ENCODE data around the gene ESRRB.

The ESRRB gene

DNA sequence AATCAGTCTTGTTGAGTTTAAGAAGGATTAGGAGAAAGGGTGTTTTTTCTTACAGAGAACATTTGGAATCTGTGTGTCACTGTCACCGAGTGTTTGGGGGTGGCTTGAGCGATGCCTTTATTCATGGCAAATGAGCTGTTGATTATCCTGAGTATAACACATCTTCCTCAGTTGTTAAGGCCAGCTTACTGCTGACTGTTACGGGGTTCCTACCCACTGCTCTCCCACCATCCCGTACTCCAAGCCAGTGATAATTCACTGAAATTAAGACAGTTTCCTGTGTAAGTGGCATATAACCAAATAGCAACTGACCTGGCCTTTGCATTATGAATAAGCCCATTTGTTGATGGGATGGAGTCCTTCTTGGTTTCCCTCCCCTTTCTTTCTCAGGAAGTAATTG lies 9.5 kb downstream of the ESRRB start:
- 92% methylated on average over 2 of the region's 4 CpGs; no CpG with 5 or more reads in 1 of the 2 experiments for WGBS, 2 experiments (ENCODE audit: insufficient coverage in 2 of 2)

DNA sequence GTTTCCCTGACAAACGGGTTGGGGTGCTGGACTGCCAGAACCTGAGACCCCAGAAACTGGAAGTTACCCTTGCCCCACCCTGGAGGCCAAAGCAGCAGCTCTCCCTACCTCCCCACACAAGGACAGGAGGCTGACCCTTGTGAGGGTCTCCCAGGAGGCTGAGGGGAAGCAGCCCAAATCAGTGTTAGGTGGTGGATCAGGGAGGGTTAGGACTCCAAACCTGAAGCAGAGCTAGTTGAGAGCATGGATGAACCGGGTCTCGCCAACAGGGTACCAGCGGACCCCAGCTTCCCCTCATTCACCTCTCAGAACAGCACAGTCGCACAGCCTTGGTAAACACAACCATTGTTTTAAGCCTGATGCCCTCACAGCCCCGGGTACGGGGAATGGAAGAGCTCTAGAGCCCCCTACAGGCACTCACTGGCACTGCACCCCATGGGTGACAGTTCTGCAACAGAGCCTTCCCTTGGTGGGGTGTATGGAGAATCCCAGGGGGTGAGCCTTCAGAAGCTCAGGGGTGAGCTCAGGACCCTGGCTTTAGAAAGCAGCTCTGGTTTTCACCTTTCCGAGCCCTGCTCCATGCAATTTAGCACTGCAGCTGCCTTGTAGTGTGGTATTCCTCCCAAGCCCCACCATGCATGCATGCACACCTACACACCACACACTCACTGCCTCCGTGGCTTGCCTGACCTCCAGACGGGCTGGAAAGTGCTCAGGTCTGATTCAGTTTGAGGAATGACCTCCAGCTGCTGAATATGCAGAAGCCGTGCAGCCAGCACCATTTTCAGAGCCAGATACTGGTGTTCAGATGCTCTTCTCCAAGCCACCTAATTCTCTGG lies 11.2 kb downstream of the ESRRB start:
- H3K27ac ChIP-seq (ENCODE audit: low read depth, low read length, severe bottlenecking): no peak overlapping the region
- H3K4me1 ChIP-seq (ENCODE audit: control insufficient read depth, insufficient read depth, low read length, poor library complexity, severe bottlenecking): no peaks in the 10 kb centered on the region
- no peak overlapping the region for H3K4me3 ChIP-seq (ENCODE audit: extremely low read depth, insufficient read depth, low read length, poor library complexity, severe bottlenecking)
- no peaks in the 10 kb centered on the region for H3K9me3 ChIP-seq (ENCODE audit: control insufficient read depth, low read length)
- H3K36me3 ChIP-seq (ENCODE audit: control insufficient read depth, insufficient read depth, low read length): no peaks in the 10 kb centered on the region
- WGBS, 2 experiments (ENCODE audit: insufficient coverage in 2 of 2): 11 to 33% methylated on average over 1 to 6 of the region's 11 CpGs

More for the DNA sequence above, 9.5 kb downstream of the ESRRB start:
- Histone ChIP-seq H3K9me3 (ENCODE audit: control insufficient read depth, low read length) (no peaks in the 10 kb centered on the region), H3K4me1 (ENCODE audit: control insufficient read depth, insufficient read depth, low read length, poor library complexity, severe bottlenecking) (no peaks in the 10 kb centered on the region), H3K27ac (ENCODE audit: low read depth, low read length, severe bottlenecking) (no peak overlapping the region), H3K36me3 (ENCODE audit: control insufficient read depth, insufficient read depth, low read length) (no peaks in the 10 kb centered on the region), H3K4me3 (ENCODE audit: extremely low read depth, insufficient read depth, low read length, poor library complexity, severe bottlenecking) (no peak overlapping the region)

DNA sequence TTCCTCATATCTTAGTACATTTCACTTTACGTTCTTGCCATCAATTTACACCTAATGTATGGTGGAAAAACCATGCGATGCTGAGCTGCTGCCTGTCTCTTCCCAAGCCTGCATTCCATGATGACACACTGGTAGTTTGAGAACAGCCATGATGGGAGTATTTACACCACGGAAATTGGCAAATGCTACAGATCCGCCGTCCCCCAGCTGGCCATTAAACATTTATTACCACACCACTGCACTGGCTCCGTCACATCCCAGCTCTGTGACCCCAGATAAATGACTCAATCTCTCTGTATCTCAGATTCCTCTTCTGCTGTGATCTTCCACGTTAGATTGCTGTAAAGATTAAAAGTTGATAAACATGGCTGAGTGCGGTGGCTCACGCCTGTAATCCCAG lies 13.9 kb downstream of the ESRRB start:
- Histone ChIP-seq H3K4me3 (ENCODE audit: extremely low read depth, insufficient read depth, low read length, poor library complexity, severe bottlenecking) (no peak overlapping the region), H3K36me3 (ENCODE audit: control insufficient read depth, insufficient read depth, low read length) (no peaks in the 10 kb centered on the region), H3K27ac (ENCODE audit: low read depth, low read length, severe bottlenecking) (no peak overlapping the region), H3K9me3 (ENCODE audit: control insufficient read depth, low read length) (no peaks in the 10 kb centered on the region), H3K4me1 (ENCODE audit: control insufficient read depth, insufficient read depth, low read length, poor library complexity, severe bottlenecking) (no peaks in the 10 kb centered on the region)
- WGBS, 2 experiments (ENCODE audit: insufficient coverage in 2 of 2): 83 to 90% methylated on average over 3 to 5 of the region's 9 CpGs

DNA sequence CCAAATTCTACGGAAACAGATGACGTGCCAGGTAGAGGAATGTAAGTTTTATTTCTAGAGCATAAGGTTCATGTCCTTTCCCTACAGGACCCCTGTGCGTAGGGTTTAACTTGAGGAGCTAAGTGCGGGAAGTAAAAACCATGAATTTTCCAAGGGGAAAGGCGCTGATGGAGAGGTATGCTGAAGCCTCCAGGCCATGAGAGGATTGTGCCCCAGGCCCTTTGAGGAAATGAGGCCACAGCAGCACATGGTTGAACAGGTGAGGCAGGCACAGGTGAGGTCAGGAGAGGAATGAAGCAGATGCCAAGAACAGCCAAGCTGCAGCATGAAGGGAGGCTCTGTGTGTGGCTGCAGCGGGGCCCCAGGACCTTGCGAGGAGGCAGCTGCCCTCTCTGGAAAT lies 14.7 kb downstream of the ESRRB start:
- no peaks in the 10 kb centered on the region for H3K4me1 ChIP-seq (ENCODE audit: control insufficient read depth, insufficient read depth, low read length, poor library complexity, severe bottlenecking)
- no peak overlapping the region for H3K4me3 ChIP-seq (ENCODE audit: extremely low read depth, insufficient read depth, low read length, poor library complexity, severe bottlenecking)
- no peaks in the 10 kb centered on the region for H3K36me3 ChIP-seq (ENCODE audit: control insufficient read depth, insufficient read depth, low read length)
- H3K27ac ChIP-seq (ENCODE audit: low read depth, low read length, severe bottlenecking): no peak overlapping the region
- H3K9me3 ChIP-seq (ENCODE audit: control insufficient read depth, low read length): no peaks in the 10 kb centered on the region
- 93 to 100% methylated on average over 7 of the region's 7 CpGs for whole genome bisulfite sequencing, 2 experiments (ENCODE audit: insufficient coverage in 2 of 2)

DNA sequence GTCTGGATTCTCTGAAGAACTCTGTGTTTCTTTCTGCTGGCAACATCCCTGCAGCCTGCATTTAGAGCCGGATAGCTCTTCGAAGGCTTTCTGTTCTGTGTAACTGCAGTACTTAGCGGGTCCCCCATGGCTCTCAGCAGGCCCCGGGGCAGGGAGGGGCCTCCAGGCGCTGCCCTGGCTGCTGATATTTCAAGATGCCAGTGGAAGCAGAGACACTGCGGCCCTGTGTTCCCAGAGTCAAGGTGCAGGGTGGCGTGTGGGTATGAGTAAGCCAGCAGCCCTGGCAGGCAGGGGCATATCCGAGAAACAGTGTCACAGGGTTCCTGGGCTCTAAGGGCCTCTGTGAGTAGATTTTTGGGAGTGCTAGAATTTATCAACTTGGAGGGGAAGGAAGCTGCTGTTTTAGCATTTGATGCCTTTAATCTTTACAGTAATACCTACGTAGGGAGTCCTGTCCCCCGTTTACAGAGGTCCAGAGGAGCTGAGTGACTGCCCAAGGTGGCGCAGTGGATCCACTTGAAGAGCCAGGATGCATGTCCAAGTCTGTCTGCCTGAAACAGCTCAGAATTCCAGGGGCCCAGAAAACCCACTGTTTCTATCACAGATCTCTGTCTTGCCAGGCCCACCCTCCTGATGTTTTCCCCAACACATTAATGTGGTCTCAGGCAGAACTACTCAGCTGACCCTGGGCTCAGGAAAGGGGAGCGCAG lies 16.2 kb downstream of the ESRRB start:
- H3K9me3 ChIP-seq (ENCODE audit: control insufficient read depth, low read length): no peaks in the 10 kb centered on the region
- H3K27ac ChIP-seq (ENCODE audit: low read depth, low read length, severe bottlenecking): no peak overlapping the region
- H3K4me3 ChIP-seq (ENCODE audit: extremely low read depth, insufficient read depth, low read length, poor library complexity, severe bottlenecking): no peak overlapping the region
- no peaks in the 10 kb centered on the region for H3K36me3 ChIP-seq (ENCODE audit: control insufficient read depth, insufficient read depth, low read length)
- 76 to 82% methylated on average over 11 of the region's 12 CpGs for WGBS, 2 experiments (ENCODE audit: insufficient coverage in 2 of 2)
- H3K4me1 ChIP-seq (ENCODE audit: control insufficient read depth, insufficient read depth, low read length, poor library complexity, severe bottlenecking): no peaks in the 10 kb centered on the region

DNA sequence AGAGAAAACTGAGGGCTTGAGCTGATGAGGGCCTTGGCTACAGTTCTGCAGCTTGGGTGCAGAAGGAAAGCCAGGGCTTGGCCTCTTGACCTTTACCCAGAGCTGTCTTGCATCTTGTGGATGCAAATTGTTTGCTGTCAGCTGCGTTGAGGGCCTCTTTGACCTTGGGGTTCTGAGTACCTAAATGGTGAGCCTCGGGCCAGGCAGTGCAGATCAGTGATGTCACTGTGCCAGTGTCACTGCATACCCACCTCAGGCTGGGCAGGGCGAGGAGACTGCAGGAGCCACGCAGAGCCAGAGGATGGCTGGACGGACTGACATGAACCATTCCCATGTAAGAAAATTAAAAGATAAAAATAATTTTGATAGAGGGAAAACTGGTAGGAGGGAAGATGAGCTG lies 18.6 kb downstream of the ESRRB start:
- Histone ChIP-seq H3K9me3 (ENCODE audit: control insufficient read depth, low read length) (no peaks in the 10 kb centered on the region), H3K4me3 (ENCODE audit: extremely low read depth, insufficient read depth, low read length, poor library complexity, severe bottlenecking) (no peak overlapping the region), H3K27ac (ENCODE audit: low read depth, low read length, severe bottlenecking) (no peak overlapping the region), H3K36me3 (ENCODE audit: control insufficient read depth, insufficient read depth, low read length) (no peaks in the 10 kb centered on the region), H3K4me1 (ENCODE audit: control insufficient read depth, insufficient read depth, low read length, poor library complexity, severe bottlenecking) (no peaks in the 10 kb centered on the region)
- 75 to 81% methylated on average over 3 of the region's 5 CpGs for WGBS, 2 experiments (ENCODE audit: insufficient coverage in 2 of 2)

DNA sequence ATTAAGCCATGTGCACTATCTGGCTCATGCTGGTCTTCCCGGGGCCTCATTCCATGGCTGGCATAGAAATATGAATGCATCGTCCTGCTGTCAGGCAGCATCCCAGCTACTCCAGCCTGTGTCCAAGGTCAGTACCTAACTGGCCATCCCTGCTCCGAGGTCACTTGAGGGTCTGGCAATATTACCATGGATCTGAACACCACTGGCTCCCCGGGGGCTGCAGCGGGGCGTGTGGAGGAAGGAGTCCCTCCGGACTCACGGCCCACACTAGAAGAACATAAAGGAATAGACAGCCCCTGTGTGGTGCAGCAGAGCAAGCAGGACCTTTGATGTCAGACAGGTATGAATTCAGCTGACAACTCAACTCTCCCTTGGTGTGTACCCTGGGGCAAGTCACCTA lies 19.2 kb downstream of the ESRRB start:
- H3K9me3 ChIP-seq (ENCODE audit: control insufficient read depth, low read length): no peaks in the 10 kb centered on the region
- H3K4me3 ChIP-seq (ENCODE audit: extremely low read depth, insufficient read depth, low read length, poor library complexity, severe bottlenecking): no peak overlapping the region
- no peaks in the 10 kb centered on the region for H3K4me1 ChIP-seq (ENCODE audit: control insufficient read depth, insufficient read depth, low read length, poor library complexity, severe bottlenecking)
- H3K36me3 ChIP-seq (ENCODE audit: control insufficient read depth, insufficient read depth, low read length): no peaks in the 10 kb centered on the region
- H3K27ac ChIP-seq (ENCODE audit: low read depth, low read length, severe bottlenecking): no peak overlapping the region
- 84 to 89% methylated on average over 6 to 8 of the region's 8 CpGs for WGBS, 2 experiments (ENCODE audit: insufficient coverage in 2 of 2)

DNA sequence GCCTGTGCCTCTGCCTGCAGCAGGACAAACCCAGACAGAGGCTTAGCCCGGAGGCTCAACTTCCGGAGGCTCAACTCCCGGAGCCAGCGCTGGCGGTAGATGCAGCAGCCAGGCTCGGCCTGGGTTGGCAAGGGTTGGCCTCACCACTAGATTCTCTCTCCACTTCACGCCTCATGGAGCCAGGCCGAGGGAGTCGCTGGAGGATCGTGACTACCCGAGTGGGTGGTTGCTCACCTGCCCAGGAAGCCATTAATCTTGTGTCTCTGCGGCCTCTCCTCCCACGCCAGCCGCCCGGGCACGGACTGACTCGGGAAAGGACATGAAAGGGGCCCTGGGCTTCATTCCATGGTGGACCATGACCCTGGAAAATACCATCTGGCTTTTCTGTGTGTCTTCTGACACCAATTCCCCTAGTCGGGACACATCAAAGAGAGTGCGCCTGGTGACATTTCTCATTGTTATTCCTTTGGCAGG lies 20.8 kb downstream of the ESRRB start:
- no peak overlapping the region for H3K27ac ChIP-seq (ENCODE audit: low read depth, low read length, severe bottlenecking)
- H3K4me3 ChIP-seq (ENCODE audit: extremely low read depth, insufficient read depth, low read length, poor library complexity, severe bottlenecking): no peak overlapping the region
- no peaks in the 10 kb centered on the region for H3K36me3 ChIP-seq (ENCODE audit: control insufficient read depth, insufficient read depth, low read length)
- H3K4me1 ChIP-seq (ENCODE audit: control insufficient read depth, insufficient read depth, low read length, poor library complexity, severe bottlenecking): no peaks in the 10 kb centered on the region
- H3K9me3 ChIP-seq (ENCODE audit: control insufficient read depth, low read length): no peaks in the 10 kb centered on the region
- WGBS, 2 experiments (ENCODE audit: insufficient coverage in 2 of 2): 85 to 88% methylated on average over 19 of the region's 19 CpGs

DNA sequence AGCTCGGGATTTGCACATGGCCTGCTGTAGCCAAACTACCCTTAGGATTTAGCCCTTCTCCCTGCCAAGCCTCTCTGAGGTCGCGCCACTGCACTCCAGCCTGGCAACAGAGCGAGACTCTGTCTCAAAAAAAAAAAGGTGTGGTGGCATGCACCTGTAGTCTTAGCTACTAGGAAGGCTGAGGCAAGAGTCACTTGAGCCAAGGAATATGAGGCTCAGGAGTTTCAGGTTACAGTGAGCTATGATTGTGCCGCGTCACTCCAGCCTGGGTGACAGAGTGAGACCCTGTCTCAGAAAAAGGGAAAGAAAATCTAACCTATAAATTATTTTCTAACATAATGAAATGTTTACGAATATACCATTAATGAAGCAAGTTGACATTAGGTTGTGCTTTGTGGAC lies 29.7 kb downstream of the ESRRB start:
- 95 to 97% methylated on average over 4 of the region's 7 CpGs for WGBS, 2 experiments (ENCODE audit: insufficient coverage in 2 of 2)
- H3K9me3 ChIP-seq (ENCODE audit: control insufficient read depth, low read length): no peaks in the 10 kb centered on the region
- no peak overlapping the region for H3K27ac ChIP-seq (ENCODE audit: low read depth, low read length, severe bottlenecking)
- H3K4me1 ChIP-seq (ENCODE audit: control insufficient read depth, insufficient read depth, low read length, poor library complexity, severe bottlenecking): no peaks in the 10 kb centered on the region
- no peaks in the 10 kb centered on the region for H3K36me3 ChIP-seq (ENCODE audit: control insufficient read depth, insufficient read depth, low read length)
- H3K4me3 ChIP-seq (ENCODE audit: extremely low read depth, insufficient read depth, low read length, poor library complexity, severe bottlenecking): no peak overlapping the region

DNA sequence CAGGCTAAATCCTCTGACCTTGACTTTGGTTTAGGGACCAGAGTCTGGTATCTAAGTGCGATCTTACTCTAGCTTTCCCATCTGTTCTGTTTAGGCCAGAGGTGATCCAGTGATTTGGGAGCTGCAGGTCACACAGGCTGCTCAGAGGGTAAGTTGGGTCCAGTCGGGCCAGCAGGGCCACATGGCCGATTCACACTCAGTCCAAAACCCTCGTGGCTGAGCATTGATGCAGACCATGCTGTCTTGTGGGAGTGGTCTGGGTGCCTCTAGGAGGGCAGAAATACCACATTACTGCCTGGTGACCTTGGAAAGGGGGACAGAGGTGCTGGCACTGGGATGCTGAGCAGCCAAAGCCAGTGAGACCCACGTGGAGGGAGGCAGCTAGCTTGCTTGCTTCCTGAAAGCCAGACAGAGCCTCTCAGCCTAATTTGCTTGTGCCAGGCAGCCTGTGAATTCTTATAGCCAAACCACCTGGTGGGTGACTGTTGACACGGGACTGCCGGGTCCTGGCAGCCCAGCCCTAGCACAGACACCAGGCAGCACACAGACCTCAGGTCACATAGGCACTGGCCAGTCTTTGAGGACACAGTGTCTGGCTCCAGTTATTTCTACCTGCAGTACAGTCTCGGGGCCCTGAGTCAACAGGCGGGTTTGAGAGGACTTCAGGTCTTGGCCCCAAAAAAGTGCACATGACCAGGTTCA lies 31.7 kb downstream of the ESRRB start:
- WGBS, 2 experiments (ENCODE audit: insufficient coverage in 2 of 2): 78 to 82% methylated on average over 8 of the region's 9 CpGs
- no peaks in the 10 kb centered on the region for H3K4me1 ChIP-seq (ENCODE audit: control insufficient read depth, insufficient read depth, low read length, poor library complexity, severe bottlenecking)

More for the DNA sequence above, 31.7 kb downstream of the ESRRB start:
- no peak overlapping the region for H3K4me3 ChIP-seq (ENCODE audit: extremely low read depth, insufficient read depth, low read length, poor library complexity, severe bottlenecking)
- no peaks in the 10 kb centered on the region for H3K9me3 ChIP-seq (ENCODE audit: control insufficient read depth, low read length)
- H3K36me3 ChIP-seq (ENCODE audit: control insufficient read depth, insufficient read depth, low read length): no peaks in the 10 kb centered on the region
- H3K27ac ChIP-seq (ENCODE audit: low read depth, low read length, severe bottlenecking): no peak overlapping the region

Measured in mesodermal cell (in vitro differentiated cells).